ENCODE measurements around the gene TRIM3.

DNA sequence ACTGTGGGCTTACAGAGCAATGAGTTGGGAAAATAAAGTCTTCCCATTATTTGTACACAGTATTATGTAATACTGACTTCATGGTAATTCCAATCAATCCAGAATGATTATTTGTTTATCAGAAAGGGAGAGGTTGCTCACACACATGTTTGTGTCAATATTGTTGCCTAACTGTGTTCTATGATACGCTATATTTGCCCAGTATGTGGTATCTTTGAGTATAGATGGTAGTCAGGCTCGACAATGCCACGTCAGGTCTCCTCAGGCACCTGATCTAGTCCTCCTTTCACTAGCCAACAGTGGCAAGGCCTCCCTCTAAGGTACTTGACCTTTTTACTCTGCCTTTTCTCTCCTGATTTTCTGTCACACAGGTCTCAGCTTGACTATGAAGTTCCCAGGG, 28.6 kb upstream of the TRIM3 start:
- TF ChIP-seq, protein P1, sequence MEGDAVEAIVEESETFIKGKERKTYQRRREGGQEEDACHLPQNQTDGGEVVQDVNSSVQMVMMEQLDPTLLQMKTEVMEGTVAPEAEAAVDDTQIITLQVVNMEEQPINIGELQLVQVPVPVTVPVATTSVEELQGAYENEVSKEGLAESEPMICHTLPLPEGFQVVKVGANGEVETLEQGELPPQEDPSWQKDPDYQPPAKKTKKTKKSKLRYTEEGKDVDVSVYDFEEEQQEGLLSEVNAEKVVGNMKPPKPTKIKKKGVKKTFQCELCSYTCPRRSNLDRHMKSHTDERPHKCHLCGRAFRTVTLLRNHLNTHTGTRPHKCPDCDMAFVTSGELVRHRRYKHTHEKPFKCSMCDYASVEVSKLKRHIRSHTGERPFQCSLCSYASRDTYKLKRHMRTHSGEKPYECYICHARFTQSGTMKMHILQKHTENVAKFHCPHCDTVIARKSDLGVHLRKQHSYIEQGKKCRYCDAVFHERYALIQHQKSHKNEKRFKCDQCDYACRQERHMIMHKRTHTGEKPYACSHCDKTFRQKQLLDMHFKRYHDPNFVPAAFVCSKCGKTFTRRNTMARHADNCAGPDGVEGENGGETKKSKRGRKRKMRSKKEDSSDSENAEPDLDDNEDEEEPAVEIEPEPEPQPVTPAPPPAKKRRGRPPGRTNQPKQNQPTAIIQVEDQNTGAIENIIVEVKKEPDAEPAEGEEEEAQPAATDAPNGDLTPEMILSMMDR (IDR thresholded peaks at IDR 0.05; ENCODE audit: low read depth, low read length): no peak
- no peak for TF ChIP-seq EZH2phosphoT487 (IDR thresholded peaks at IDR 0.05; ENCODE audit: low read depth)

All from OCI-LY3 (cell line).